Activated naive CD8-positive, alpha-beta T cell (primary cell): Measurements from ENCODE around the gene PFKFB4.
A peak's percentile ranks its signal among the peaks of the same experiment; 100 is the strongest.
"Not testable (repeated sequence)": the region's sequence is repeated elsewhere in the genome, so short reads cannot be mapped to it uniquely, and the experiment has no call there.

Experiments used
- H3K27ac Mint-ChIP-seq: one replicate; pipeline ENCODE4 v1.8.0; 2021; ENCODE audit warnings: mixed read lengths
- H3K27me3 Mint-ChIP-seq: one replicate; pipeline ENCODE4 v1.8.0; 2021; ENCODE audit warnings: mixed read lengths
- H3K36me3 Mint-ChIP-seq: one replicate; pipeline ENCODE4 v1.8.0; 2021; ENCODE audit warnings: mixed read lengths
- H3K4me1 Mint-ChIP-seq: one replicate; pipeline ENCODE4 v1.8.0; 2021; ENCODE audit warnings: low read depth, mixed read lengths
- H3K4me3 Mint-ChIP-seq: one replicate; pipeline ENCODE4 v1.8.0; 2021; ENCODE audit warnings: mild to moderate bottlenecking, mixed read lengths
- H3K9me3 Mint-ChIP-seq: one replicate; pipeline ENCODE4 v1.8.0; 2021; ENCODE audit warnings: low read depth, mixed read lengths

The PFKFB4 gene

GRCh38 chr3:48555231-48555948 lies 1.2 kb downstream of the PFKFB4 start:
- Mint-ChIP-seq H3K4me3 (peak overlapping the region; percentile 90), H3K4me1 (peaks cover 17% of the 10 kb centered on the region), H3K27ac (no peak overlapping the region), H3K36me3 (no peaks in the 10 kb centered on the region), H3K9me3 (no peaks in the 10 kb centered on the region), H3K27me3 (no peaks in the 10 kb centered on the region)

GRCh38 chr3:48553886-48554845 lies 2.4 kb downstream of the PFKFB4 start:
- H3K27me3 Mint-ChIP-seq, result no peaks in the 10 kb centered on the region
- no peaks in the 10 kb centered on the region for H3K36me3 Mint-ChIP-seq
- H3K27ac Mint-ChIP-seq, result no peak overlapping the region

GRCh38 chr3:48553361-48553760 lies 3.2 kb downstream of the PFKFB4 start:
- no peak overlapping the region for H3K4me3 Mint-ChIP-seq
- H3K27ac Mint-ChIP-seq, result no peak overlapping the region
- no peaks in the 10 kb centered on the region for H3K27me3 Mint-ChIP-seq
- no peaks in the 10 kb centered on the region for H3K9me3 Mint-ChIP-seq
- H3K4me1 Mint-ChIP-seq, result peaks cover 17% of the 10 kb centered on the region
- no peaks in the 10 kb centered on the region for H3K36me3 Mint-ChIP-seq

More at GRCh38 chr3:48553886-48554845, 2.4 kb downstream of the PFKFB4 start:
- Mint-ChIP-seq H3K4me3 (no peak overlapping the region), H3K9me3 (no peaks in the 10 kb centered on the region), H3K4me1 (peaks cover 17% of the 10 kb centered on the region)

DNA sequence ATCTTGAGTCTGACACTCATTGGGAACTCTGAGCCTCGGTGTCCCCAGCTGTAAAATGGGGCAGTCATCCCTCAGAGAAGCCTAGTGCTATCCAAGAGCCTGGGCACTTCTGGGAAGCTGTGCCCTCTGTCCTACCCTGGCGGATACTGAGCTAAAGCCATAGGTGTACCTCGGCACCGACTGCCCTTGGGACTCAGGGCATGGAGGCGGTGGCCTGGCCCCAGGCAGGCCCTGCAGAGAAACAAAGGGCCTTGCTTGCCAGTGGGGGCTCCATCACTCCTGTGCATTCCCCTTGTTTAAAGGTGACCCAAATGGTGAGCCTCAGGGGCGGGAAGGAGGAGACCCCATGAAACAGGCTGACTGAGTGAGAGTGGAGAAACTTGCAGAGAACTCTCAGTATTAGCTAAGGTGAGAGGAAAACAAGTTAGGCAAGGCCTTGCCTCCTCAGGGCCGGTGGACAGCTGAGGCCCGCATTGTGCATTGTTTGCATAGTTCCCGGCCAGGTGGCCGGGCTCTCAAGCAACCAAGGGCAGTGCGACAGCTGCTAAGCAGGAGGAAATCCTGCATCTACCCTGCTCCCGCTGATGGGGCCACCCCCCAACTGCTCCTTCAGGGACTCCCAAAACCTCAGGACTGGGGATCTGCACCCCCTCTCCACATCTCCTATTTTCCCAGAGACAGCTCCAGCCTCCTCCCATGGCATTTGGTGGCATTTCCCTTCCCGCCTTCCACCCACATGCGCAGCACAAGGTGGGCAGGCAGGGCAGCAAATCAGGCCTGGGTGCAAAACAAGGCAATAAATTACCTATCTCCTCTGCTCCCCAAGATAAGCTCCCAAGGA lies 4.3 kb downstream of the PFKFB4 start:
- Mint-ChIP-seq H3K27ac (no peak overlapping the region), H3K4me1 (peaks cover 11% of the 10 kb centered on the region), H3K4me3 (no peak overlapping the region), H3K36me3 (no peaks in the 10 kb centered on the region), H3K27me3 (no peaks in the 10 kb centered on the region), H3K9me3 (no peaks in the 10 kb centered on the region)

DNA sequence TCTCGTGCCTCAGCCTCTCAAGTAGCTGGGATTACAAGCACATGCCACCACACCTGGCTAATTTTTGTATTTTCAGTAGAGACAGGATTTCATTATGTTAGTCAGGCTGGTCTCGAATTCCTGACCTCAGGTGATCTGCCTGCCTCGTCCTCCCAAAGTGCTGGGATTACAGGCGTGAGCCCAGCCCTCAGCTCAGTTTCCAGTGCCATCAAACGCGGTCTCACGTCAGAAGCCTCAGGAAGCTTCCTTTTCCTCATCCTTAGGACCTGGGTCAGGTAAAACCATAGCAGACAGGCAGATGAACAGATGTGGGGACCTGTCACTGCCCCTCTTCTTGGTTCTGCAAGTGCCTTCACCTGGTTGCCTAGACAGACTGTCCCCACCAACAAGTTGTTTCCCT lies 5.0 kb downstream of the PFKFB4 start:
- H3K36me3 Mint-ChIP-seq, H3K27me3 Mint-ChIP-seq, H3K4me3 Mint-ChIP-seq, H3K27ac Mint-ChIP-seq, H3K4me1 Mint-ChIP-seq, H3K9me3 Mint-ChIP-seq: not testable (repeated sequence)

GRCh38 chr3:48548729-48549705 lies 7.6 kb downstream of the PFKFB4 start:
- Mint-ChIP-seq H3K27me3 (no peaks in the 10 kb centered on the region), H3K4me1 (peaks cover 7% of the 10 kb centered on the region), H3K4me3 (no peak overlapping the region), H3K36me3 (no peaks in the 10 kb centered on the region), H3K9me3 (no peaks in the 10 kb centered on the region), H3K27ac (no peak overlapping the region)

- Mint-ChIP-seq H3K4me3 (no peak overlapping the region), H3K27ac (no peak overlapping the region), H3K27me3 (no peaks in the 10 kb centered on the region), H3K4me1 (peaks cover 7% of the 10 kb centered on the region), H3K36me3 (no peaks in the 10 kb centered on the region), H3K9me3 (no peaks in the 10 kb centered on the region)
Measured at GRCh38 chr3:48548126-48548525, 8.5 kb downstream of the PFKFB4 start.

DNA sequence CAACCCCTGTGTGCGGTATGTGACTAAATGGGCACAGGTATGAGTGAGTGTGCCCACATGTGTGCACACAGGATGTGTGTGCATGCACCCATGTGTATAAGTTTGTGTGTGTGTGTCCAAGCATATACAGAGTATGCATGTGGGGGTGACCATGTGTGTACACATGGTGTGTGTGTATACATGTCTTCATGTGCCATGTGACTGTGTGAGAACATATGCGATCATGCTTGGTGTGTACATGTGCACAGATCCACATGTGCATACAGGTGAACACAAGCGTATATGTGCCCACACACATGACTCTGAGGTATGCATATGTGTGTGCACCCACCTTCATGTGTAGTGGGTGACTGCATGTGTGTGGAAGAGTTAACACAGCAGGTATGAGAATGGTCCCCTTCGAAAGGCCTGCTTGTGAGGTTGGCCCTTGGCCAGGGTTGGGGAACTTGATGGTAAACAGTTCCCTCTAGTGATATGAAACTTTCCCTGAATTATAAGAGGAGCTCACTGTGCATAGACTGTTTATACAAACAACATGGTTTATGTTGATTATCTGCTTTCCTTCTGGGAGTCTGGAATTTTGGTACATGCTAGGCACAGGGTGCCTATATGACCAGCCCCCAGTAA lies 10.3 kb downstream of the PFKFB4 start:
- H3K27ac Mint-ChIP-seq, result no peak overlapping the region
- H3K36me3 Mint-ChIP-seq, result no peaks in the 10 kb centered on the region
- H3K4me3 Mint-ChIP-seq, result no peak overlapping the region
- no peaks in the 10 kb centered on the region for H3K9me3 Mint-ChIP-seq
- H3K27me3 Mint-ChIP-seq, result no peaks in the 10 kb centered on the region
- peaks cover 7% of the 10 kb centered on the region for H3K4me1 Mint-ChIP-seq

GRCh38 chr3:48544141-48544540 lies 12.5 kb downstream of the PFKFB4 start:
- Mint-ChIP-seq H3K9me3 (no peaks in the 10 kb centered on the region), H3K27me3 (no peaks in the 10 kb centered on the region), H3K27ac (no peak overlapping the region), H3K4me3 (no peak overlapping the region), H3K4me1 (peaks cover 7% of the 10 kb centered on the region), H3K36me3 (no peaks in the 10 kb centered on the region)

- Mint-ChIP-seq H3K4me1 (peaks cover 3% of the 10 kb centered on the region), H3K27ac (no peak overlapping the region), H3K27me3 (no peaks in the 10 kb centered on the region), H3K4me3 (no peak overlapping the region), H3K36me3 (no peaks in the 10 kb centered on the region), H3K9me3 (no peaks in the 10 kb centered on the region)
Measured at GRCh38 chr3:48543271-48543866, 13.2 kb downstream of the PFKFB4 start.

DNA sequence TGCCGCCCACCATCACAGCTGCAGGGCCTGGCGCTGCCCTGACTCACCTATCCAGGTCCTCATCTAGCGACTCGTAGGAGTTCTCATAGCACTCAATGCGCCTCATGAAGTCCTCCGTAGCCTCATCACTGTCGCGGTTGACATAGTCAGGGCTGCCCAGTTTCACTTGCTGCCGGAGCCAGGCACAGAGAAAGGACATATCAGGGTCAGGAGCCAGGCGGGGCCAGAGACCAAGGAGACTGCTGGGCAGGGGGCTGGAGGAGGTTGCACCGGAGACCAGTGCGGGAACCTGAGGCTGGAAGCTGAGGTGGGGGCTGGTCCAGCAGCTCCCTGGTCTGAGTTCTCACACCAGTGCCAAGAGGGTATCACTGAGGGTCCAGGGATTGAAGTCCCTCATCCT lies 18.2 kb downstream of the PFKFB4 start:
- no peak overlapping the region for H3K27ac Mint-ChIP-seq
- no peaks in the 10 kb centered on the region for H3K9me3 Mint-ChIP-seq
- H3K4me1 Mint-ChIP-seq, result peaks cover 4% of the 10 kb centered on the region
- H3K4me3 Mint-ChIP-seq, result no peak overlapping the region
- no peaks in the 10 kb centered on the region for H3K27me3 Mint-ChIP-seq
- H3K36me3 Mint-ChIP-seq, result peaks cover 3% of the 10 kb centered on the region

GRCh38 chr3:48536785-48537184 lies 19.8 kb downstream of the PFKFB4 start:
- Mint-ChIP-seq H3K4me1 (peaks cover 7% of the 10 kb centered on the region), H3K9me3 (no peaks in the 10 kb centered on the region), H3K27me3 (no peaks in the 10 kb centered on the region), H3K4me3 (no peak overlapping the region), H3K27ac (no peak overlapping the region), H3K36me3 (peaks cover 5% of the 10 kb centered on the region)

GRCh38 chr3:48536116-48536515 lies 20.5 kb downstream of the PFKFB4 start:
- no peaks in the 10 kb centered on the region for H3K27me3 Mint-ChIP-seq
- H3K4me1 Mint-ChIP-seq, result peaks cover 7% of the 10 kb centered on the region
- no peak overlapping the region for H3K27ac Mint-ChIP-seq
- no peaks in the 10 kb centered on the region for H3K9me3 Mint-ChIP-seq
- peaks cover 5% of the 10 kb centered on the region for H3K36me3 Mint-ChIP-seq
- no peak overlapping the region for H3K4me3 Mint-ChIP-seq
